ENCODE results near the gene ABI3BP.

The ABI3BP gene

GRCh38 chr3:100815583-100815982 lies 177.6 kb downstream of the ABI3BP start:
- Histone ChIP-seq H4K20me1 (ENCODE audit: low read depth, low read length) (no peaks in the 10 kb centered on the region), H2AFZ (ENCODE audit: low read depth, low read length, severe bottlenecking) (no peak overlapping the region), H3K4me2 (ENCODE audit: low read depth, low read length, poor library complexity, severe bottlenecking) (no peak overlapping the region), H3K27me3 (ENCODE audit: low read length) (no peaks in the 10 kb centered on the region), H3K36me3 (ENCODE audit: low read length) (no peaks in the 10 kb centered on the region), H3K79me2 (ENCODE audit: insufficient read depth, low read length) (no peaks in the 10 kb centered on the region), H3K4me3 (ENCODE audit: insufficient read depth, low read length, poor library complexity, severe bottlenecking) (no peak overlapping the region), H3F3A (ENCODE audit: insufficient read depth) (no peaks in the 10 kb centered on the region), H3K9me2 (replicated peaks; ENCODE audit: insufficient read depth, low read length) (no peaks in the 10 kb centered on the region), H3K27ac (ENCODE audit: low read depth, low read length) (no peak overlapping the region), H3K9me3 (ENCODE audit: insufficient read depth, low read length) (no peaks in the 10 kb centered on the region), H3K9ac (ENCODE audit: low read length) (no peak overlapping the region)
- no peak for TF ChIP-seq EZH2phosphoT487 (conservative IDR thresholded peaks at IDR 0.05; ENCODE audit: low read length)
- TF ChIP-seq CTCF (IDR thresholded peaks at IDR 0.05; ENCODE audit: insufficient read depth, low read length, poor library complexity, severe bottlenecking), result no peak

- Histone ChIP-seq H3F3A (ENCODE audit: insufficient read depth) (no peaks in the 10 kb centered on the region), H3K36me3 (ENCODE audit: low read length) (no peaks in the 10 kb centered on the region), H3K9me2 (replicated peaks; ENCODE audit: insufficient read depth, low read length) (no peaks in the 10 kb centered on the region), H2AFZ (ENCODE audit: low read depth, low read length, severe bottlenecking) (no peak overlapping the region), H3K27ac (ENCODE audit: low read depth, low read length) (no peak overlapping the region), H3K27me3 (ENCODE audit: low read length) (no peaks in the 10 kb centered on the region), H3K79me2 (ENCODE audit: insufficient read depth, low read length) (no peaks in the 10 kb centered on the region), H3K9ac (ENCODE audit: low read length) (no peak overlapping the region), H3K9me3 (ENCODE audit: insufficient read depth, low read length) (no peaks in the 10 kb centered on the region), H4K20me1 (ENCODE audit: low read depth, low read length) (no peaks in the 10 kb centered on the region), H3K4me3 (ENCODE audit: insufficient read depth, low read length, poor library complexity, severe bottlenecking) (no peak overlapping the region), H3K4me2 (ENCODE audit: low read depth, low read length, poor library complexity, severe bottlenecking) (no peak overlapping the region)
- TF ChIP-seq CTCF (IDR thresholded peaks at IDR 0.05; ENCODE audit: insufficient read depth, low read length, poor library complexity, severe bottlenecking) (no peak), EZH2phosphoT487 (conservative IDR thresholded peaks at IDR 0.05; ENCODE audit: low read length) (no peak)
Observed at GRCh38 chr3:100813828-100814227, 179.4 kb downstream of the ABI3BP start.

- no peaks in the 10 kb centered on the region for H3K9me2 ChIP-seq (replicated peaks; ENCODE audit: insufficient read depth, low read length)
- TF ChIP-seq CTCF (IDR thresholded peaks at IDR 0.05; ENCODE audit: insufficient read depth, low read length, poor library complexity, severe bottlenecking), result no peak
- no peak for TF ChIP-seq EZH2phosphoT487 (conservative IDR thresholded peaks at IDR 0.05; ENCODE audit: low read length)
- no peak overlapping the region for H2AFZ ChIP-seq (ENCODE audit: low read depth, low read length, severe bottlenecking)
- no peaks in the 10 kb centered on the region for H4K20me1 ChIP-seq (ENCODE audit: low read depth, low read length)
- H3K27me3 ChIP-seq (ENCODE audit: low read length), result no peaks in the 10 kb centered on the region
- no peak overlapping the region for H3K4me3 ChIP-seq (ENCODE audit: insufficient read depth, low read length, poor library complexity, severe bottlenecking)
- no peak overlapping the region for H3K27ac ChIP-seq (ENCODE audit: low read depth, low read length)
- no peaks in the 10 kb centered on the region for H3K36me3 ChIP-seq (ENCODE audit: low read length)
- no peak overlapping the region for H3K4me2 ChIP-seq (ENCODE audit: low read depth, low read length, poor library complexity, severe bottlenecking)
- no peak overlapping the region for H3K9ac ChIP-seq (ENCODE audit: low read length)
- H3K79me2 ChIP-seq (ENCODE audit: insufficient read depth, low read length), result no peaks in the 10 kb centered on the region
- no peaks in the 10 kb centered on the region for H3K9me3 ChIP-seq (ENCODE audit: insufficient read depth, low read length)
- no peaks in the 10 kb centered on the region for H3F3A ChIP-seq (ENCODE audit: insufficient read depth)
Observed at GRCh38 chr3:100811779-100812507, 181.3 kb downstream of the ABI3BP start.

Measured in SU-DHL-6 (cell line).